ELF-1 (cell line): Measurements from ENCODE around the gene PACC1.
"Not testable (repeated sequence)": the region's sequence is repeated elsewhere in the genome, so short reads cannot be mapped to it uniquely, and the experiment has no call there.

Experiments used
- DNase-seq: peaks from one replicate; pipeline ENCODE4 v3.0.0-alpha.2; 2016; ENCODE audit warnings: low read depth, low spot score

The PACC1 gene

GRCh38 chr1:212396638-212397037 lies 18.0 kb downstream of the PACC1 start:
- no peak for DNase-seq

DNA sequence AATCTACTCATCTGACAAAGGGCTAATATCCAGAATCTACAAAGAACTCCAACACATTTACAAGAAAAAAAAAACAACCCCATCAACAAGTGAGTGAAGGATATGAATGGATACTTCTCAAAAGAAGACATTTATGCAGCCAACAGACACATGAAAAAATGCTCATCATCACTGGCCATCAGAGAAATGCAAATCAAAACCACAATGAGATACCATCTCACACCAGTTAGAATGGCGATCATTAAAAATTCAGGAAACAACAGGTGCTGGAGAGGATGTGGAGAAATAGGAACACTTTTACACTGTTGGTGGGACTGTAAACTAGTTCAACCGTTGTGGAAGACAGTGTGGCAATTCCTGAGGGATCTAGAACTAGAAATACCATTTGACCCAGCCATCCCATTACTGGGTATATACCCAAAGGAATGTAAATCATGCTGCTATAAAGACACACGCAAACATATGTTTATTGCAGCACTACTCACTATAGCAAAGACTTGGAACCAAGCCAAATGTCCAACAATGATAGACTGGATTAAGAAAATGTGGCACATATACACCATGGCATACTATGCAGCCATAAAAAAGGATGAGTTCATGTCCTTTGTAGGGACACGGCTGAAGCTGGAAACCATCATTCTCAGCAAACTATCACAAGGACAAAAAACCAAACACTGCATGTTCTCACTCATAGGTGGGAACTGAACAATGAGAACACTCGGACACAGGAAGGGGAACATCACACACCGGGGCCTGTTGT lies 18.8 kb downstream of the PACC1 start:
- not testable (repeated sequence) for DNase-seq

GRCh38 chr1:212388985-212389716 lies 25.5 kb downstream of the PACC1 start:
- no peak for DNase-seq

DNA sequence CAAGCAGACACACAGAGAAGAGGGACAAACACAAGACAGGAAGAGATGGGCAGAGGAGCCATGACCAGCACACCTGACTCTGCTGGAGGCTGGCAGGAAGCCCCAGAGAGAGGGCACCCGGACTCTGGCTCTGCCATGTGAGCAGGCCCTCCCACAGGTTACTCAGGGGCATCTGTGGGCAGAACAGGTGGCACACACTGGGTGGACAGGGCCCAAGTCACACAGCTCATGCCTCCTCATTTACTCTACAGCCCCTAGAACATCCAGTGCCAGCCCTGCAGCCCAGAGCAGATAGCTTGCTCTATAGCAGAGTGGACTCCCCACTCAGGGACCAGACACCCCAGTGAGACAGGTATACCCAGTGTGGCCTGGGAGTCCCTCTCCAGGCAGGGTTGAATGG lies 28.7 kb downstream of the PACC1 start:
- no peak for DNase-seq

- no peak for DNase-seq
Measured at GRCh38 chr1:212381397-212382035, 33.2 kb downstream of the PACC1 start.

GRCh38 chr1:212379366-212379765 lies 35.3 kb downstream of the PACC1 start:
- no peak for DNase-seq

- DNase-seq, result no peak
Measured at GRCh38 chr1:212377644-212378043, 37.0 kb downstream of the PACC1 start.

DNA sequence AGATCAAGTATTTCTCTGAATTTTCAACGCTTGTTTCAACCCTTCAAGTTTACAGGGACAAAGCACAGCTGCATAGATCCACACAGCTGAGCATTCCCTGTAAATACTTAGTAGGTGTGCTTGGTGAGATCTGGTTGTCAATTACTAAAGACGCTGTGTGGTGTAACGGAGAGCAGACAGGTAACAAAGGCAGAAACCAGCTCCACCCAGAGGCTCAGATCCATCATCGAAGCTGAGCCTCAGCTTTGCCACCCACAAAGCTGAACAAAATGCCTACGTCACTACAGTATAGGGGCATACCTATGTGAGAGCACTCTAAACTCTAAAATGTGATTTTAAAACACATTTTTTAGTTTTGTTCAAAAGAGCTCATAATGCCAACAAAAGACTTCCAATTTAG lies 38.7 kb downstream of the PACC1 start:
- DNase-seq, result no peak

GRCh38 chr1:212368073-212368484 lies 46.6 kb downstream of the PACC1 start:
- peak; percentile 77 for DNase-seq

- DNase-seq, result no peak
Measured at GRCh38 chr1:212367474-212368072, 47.1 kb downstream of the PACC1 start.

GRCh38 chr1:212366901-212367300 lies 47.8 kb downstream of the PACC1 start:
- no peak for DNase-seq

GRCh38 chr1:212364985-212365384 lies 49.7 kb downstream of the PACC1 start:
- no peak for DNase-seq

DNA sequence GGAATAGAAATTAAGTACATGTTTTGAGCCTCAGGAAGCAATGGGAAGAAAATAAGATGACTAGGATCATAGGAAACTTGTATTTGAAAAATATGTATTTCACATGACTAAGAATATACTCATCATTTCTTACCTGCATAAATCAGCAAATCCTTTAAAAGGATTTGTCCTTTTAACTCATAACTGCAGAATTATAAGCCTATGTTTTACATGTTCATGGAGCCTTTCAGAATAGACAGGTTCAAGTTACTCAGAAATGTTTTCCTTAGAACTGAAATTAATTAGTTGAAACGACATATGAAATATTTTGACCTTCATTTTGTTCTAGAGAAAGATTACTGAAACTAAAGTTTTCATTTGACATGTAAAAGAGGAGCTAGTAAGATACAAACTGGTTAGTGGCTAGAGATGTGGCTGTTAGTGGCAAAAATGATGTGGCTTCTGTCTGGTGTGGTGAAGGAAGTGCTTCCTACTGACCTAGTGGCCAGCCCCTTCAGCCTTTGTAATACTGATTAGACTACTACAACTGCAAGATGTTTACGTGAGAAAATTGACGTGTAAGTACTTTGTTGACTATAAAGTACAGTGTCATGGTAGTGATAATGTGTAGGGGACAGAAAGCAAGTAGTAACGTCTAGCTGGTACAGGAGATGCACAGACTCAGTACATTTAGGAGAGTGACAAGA lies 54.7 kb downstream of the PACC1 start:
- no peak for DNase-seq

DNA sequence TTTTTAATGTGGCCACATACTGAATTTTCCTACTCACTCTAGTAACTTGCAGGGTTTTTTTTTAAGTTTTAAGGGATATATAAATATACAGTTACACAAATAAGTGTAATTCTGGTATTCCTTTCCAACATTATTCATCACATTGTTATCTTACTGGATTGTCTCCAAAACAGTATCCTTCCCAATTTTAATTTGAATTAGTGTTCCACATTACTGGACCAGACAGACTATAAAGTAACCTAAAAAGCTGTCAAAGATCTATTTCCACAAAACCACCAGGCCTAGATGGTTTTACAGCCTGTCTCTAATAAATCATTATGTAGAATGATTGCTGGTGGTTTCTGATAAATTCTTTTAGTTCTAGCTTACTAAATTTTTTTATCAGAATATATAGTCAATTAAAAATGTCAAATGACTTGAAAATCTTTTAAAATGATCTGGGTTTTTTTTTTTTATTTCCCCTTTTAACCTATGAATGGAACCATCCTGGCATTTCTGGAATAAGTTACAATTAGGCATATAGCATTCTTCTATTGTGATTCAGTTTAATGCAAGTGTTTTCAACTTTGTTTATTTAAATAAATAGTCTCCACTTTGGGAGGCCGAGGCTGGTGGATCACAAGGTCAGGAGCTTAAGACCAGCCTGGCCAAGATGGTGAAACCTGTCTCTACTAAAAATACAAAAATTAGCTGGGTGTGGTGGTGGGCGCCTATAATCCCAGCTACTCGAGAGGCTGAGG lies 59.3 kb downstream of the PACC1 start:
- no peak for DNase-seq

DNA sequence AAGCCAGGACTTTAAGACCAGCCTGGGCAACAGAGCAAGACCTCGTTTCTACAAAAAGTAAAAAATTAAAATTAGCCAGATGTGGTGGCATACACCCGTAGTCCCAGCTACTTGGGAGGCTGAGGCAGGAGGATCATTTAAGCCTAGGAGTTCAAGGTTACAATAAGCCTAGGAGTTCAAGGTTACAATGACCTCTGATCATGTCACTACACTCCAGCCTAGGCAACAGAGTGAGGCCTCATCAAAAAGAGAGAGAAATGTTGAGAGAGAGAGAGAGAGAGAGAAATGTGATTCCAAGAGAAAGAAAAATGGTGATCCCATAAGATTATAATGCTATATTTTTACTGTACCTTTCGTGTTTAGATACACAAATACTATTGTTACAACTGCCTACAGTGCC lies 60.2 kb downstream of the PACC1 start:
- DNase-seq, result no peak

DNA sequence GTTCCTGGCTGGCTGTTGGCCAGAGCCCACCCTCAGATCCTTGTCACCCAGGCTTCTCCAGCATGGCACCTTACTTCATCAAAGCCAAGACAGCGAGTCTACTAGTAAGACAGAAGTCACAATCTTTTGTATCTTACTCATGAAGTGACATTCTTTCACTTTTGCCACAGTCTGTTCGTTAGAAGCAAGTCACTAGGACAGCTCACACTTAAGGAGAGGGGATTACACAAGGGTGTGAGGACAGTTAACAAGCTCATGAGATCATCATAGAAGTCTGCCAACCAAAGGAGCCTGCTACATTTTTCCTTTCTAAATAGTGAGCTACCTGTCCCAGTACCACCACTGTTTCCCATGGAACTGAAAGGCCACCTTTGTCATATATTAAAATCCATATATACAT lies 61.5 kb downstream of the PACC1 start:
- DNase-seq, result no peak

DNA sequence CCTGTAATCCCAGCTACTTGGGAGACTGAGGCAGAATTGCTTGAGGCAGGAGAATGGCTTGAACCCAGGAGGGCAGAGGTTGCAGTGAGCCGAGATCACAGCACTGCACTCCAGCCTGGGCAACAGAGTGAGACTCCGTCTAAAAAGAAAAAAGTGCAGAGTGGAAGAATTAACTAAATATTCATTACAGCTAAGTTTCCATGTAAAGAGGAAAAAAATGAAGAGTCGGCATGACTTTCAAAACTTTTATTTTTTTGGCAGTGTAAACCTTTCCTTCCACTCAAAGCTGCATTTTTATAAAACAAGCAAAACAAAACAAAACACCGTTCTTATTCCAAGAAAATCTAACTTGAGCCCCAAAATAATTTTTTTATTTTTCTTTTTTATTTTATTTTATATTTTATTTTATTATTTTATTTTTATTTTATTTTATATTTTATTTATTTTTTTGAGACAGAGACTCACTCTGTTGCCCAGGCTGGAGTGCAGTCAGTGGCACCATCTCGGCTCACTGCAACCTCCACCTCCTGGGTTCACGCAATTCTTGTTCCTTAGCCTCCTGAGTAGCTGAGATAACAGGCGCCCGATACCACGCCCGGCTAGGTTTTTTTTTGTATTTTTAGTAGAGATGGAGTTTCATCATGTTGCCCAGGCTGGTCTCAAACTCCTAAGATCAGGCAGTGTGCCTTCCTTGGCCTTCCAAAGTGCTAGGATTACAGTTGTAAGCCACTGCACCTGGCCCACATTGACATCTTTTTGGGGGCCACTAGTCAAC lies 62.9 kb downstream of the PACC1 start:
- DNase-seq, result no peak

GRCh38 chr1:212346601-212347000 lies 68.1 kb downstream of the PACC1 start:
- DNase-seq, result no peak

DNA sequence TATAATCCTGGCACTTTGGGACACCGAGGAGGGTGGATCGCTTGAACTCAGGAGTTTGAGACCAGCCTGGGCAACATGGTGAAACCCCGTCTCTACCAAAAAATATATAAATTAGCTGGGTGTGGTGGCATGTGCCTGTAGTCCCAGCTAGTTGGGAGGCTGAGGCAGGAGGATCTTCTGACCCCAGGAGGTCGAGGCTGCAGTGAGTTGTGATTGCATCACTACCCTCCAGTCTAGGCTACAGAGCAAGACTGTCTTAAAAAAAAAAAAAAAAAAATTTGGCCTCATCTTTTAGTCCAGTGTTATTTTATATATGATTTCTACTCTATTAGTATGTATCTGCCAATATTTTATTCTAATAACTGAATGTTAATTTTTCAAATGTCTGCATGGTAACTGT lies 69.8 kb downstream of the PACC1 start:
- no peak for DNase-seq

DNA sequence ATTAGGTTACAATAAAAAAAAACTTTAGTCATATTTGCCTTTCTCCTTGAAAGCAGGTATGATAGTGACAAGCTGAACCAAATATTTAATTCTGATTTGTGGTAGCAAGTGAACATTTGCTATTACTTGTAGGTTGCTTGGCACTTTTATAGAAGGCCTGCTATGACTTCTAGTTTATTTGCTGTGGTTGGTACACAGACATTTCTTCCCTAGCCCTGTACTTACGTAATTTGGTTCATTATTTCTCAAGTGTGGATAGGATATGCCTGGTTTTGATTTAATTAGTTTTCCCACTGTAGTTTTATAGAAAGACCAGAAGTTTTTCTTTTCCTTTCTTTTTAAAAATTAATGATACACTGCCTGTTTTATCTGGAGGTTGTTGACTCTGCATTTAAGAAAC lies 73.6 kb downstream of the PACC1 start:
- no peak for DNase-seq
